Smooth muscle cell of the brain vasculature (primary cell): ENCODE data around the gene TENM4.

Experiments
- DNase-seq: peaks from one replicate; pipeline ENCODE4 v3.0.0-alpha.2; 2012; ENCODE audit warnings: low read depth, low spot score

The TENM4 gene

GRCh38 chr11:79122759-79123158 is 318.1 kb downstream of the TENM4 start:
- no peak for DNase-seq

GRCh38 chr11:79121351-79121750 is 319.5 kb downstream of the TENM4 start:
- DNase-seq, result no peak

- no peak for DNase-seq
These were observed 321.1 kb downstream of the TENM4 start for GRCh38 chr11:79119491-79120284.

- no peak for DNase-seq
These were observed 323.3 kb downstream of the TENM4 start for GRCh38 chr11:79117488-79117887.

GRCh38 chr11:79116600-79116999 is 324.2 kb downstream of the TENM4 start:
- DNase-seq, result no peak

- no peak for DNase-seq
These were observed 327.7 kb downstream of the TENM4 start for GRCh38 chr11:79113054-79113690.

- no peak for DNase-seq
These were observed 330.0 kb downstream of the TENM4 start for GRCh38 chr11:79110796-79111195.

GRCh38 chr11:79110321-79110720 is 330.5 kb downstream of the TENM4 start:
- no peak for DNase-seq

GRCh38 chr11:79108851-79109250 is 332.0 kb downstream of the TENM4 start:
- no peak for DNase-seq

GRCh38 chr11:79102840-79103239 is 338.0 kb downstream of the TENM4 start:
- DNase-seq, result no peak

GRCh38 chr11:79101656-79102055 is 339.2 kb downstream of the TENM4 start:
- no peak for DNase-seq

GRCh38 chr11:79100093-79100910 is 340.5 kb downstream of the TENM4 start:
- no peak for DNase-seq

GRCh38 chr11:79098146-79098545 is 342.7 kb downstream of the TENM4 start:
- DNase-seq, result no peak

- no peak for DNase-seq
These were observed 343.5 kb downstream of the TENM4 start for GRCh38 chr11:79097246-79097875.

GRCh38 chr11:79095424-79095823 is 345.4 kb downstream of the TENM4 start:
- DNase-seq, result no peak

- DNase-seq, result no peak
These were observed 346.2 kb downstream of the TENM4 start for GRCh38 chr11:79094616-79095015.

- no peak for DNase-seq
These were observed 348.0 kb downstream of the TENM4 start for GRCh38 chr11:79092791-79093353.

- DNase-seq, result no peak
These were observed 350.6 kb downstream of the TENM4 start for GRCh38 chr11:79090191-79090705.

- DNase-seq, result no peak
These were observed 351.2 kb downstream of the TENM4 start for GRCh38 chr11:79089601-79090000.

GRCh38 chr11:79088967-79089366 is 351.9 kb downstream of the TENM4 start:
- no peak for DNase-seq

GRCh38 chr11:79087961-79088318 is 352.9 kb downstream of the TENM4 start:
- DNase-seq, result peak; percentile 67
